ENCODE results near the gene ACOT11. TPM values are rescaled to one million over a fixed set of nuclear protein-coding genes. Genes with fewer than 3 reads are reported as not detected.
A peak's percentile ranks its signal among the peaks of the same experiment; 100 is the strongest.
"Not testable (repeated sequence)": the region's sequence is repeated elsewhere in the genome, so short reads cannot be mapped to it uniquely, and the experiment has no call there.

Gene ACOT11
- total RNA-seq, result 0.40 and 3.1 TPM in 2 replicates

GRCh38 chr1:54547601-54548388 is at the start of gene ACOT11:
TSS of gene ACOT11 (plus strand) at chr1:54548228. CDS start at chr1:54548310, 82 bp downstream.
- DNase-seq (ENCODE audit: low read depth in 2 of 2), result peak in 1 of 2 donors; percentile 38

GRCh38 chr1:54498383-54499096 is 49.5 kb upstream of the ACOT11 start:
- no peak for DNase-seq (ENCODE audit: low read depth in 2 of 2)

- DNase-seq (ENCODE audit: low read depth in 2 of 2), result no peak
Observed at GRCh38 chr1:54499097-54499359, 49.0 kb upstream of the ACOT11 start.

- DNase-seq (ENCODE audit: low read depth in 2 of 2), result peak; percentile 44 to 60
Observed at GRCh38 chr1:54499360-54500106, 48.5 kb upstream of the ACOT11 start.

GRCh38 chr1:54500107-54500431 is 48.0 kb upstream of the ACOT11 start:
- no peak for DNase-seq (ENCODE audit: low read depth in 2 of 2)

- no peak for DNase-seq (ENCODE audit: low read depth in 2 of 2)
Observed at GRCh38 chr1:54501849-54502248, 46.2 kb upstream of the ACOT11 start.

GRCh38 chr1:54502342-54502741 is 45.7 kb upstream of the ACOT11 start:
- DNase-seq (ENCODE audit: low read depth in 2 of 2), result no peak

- no peak for DNase-seq (ENCODE audit: low read depth in 2 of 2)
Observed at GRCh38 chr1:54506594-54506993, 41.4 kb upstream of the ACOT11 start.

- no peak for DNase-seq (ENCODE audit: low read depth in 2 of 2)
Observed at GRCh38 chr1:54507033-54507870, 40.8 kb upstream of the ACOT11 start.

GRCh38 chr1:54510715-54511270 is 37.2 kb upstream of the ACOT11 start:
- no peak for DNase-seq (ENCODE audit: low read depth in 2 of 2)

GRCh38 chr1:54513921-54514580 is 34.0 kb upstream of the ACOT11 start:
- not testable (repeated sequence) for DNase-seq (ENCODE audit: low read depth in 2 of 2)

- DNase-seq (ENCODE audit: low read depth in 2 of 2), result no peak
Observed at GRCh38 chr1:54516249-54516920, 31.6 kb upstream of the ACOT11 start.

GRCh38 chr1:54517496-54517895 is 30.5 kb upstream of the ACOT11 start:
- DNase-seq (ENCODE audit: low read depth in 2 of 2), result no peak

- DNase-seq (ENCODE audit: low read depth in 2 of 2), result no peak
Observed at GRCh38 chr1:54518489-54518888, 29.5 kb upstream of the ACOT11 start.

GRCh38 chr1:54519709-54520108 is 28.3 kb upstream of the ACOT11 start:
- DNase-seq (ENCODE audit: low read depth in 2 of 2), result no peak

GRCh38 chr1:54520631-54521321 is 27.3 kb upstream of the ACOT11 start:
- no peak for DNase-seq (ENCODE audit: low read depth in 2 of 2)

- DNase-seq (ENCODE audit: low read depth in 2 of 2), result not testable (repeated sequence)
Observed at GRCh38 chr1:54526565-54526964, 21.5 kb upstream of the ACOT11 start.

- no peak for DNase-seq (ENCODE audit: low read depth in 2 of 2)
Observed at GRCh38 chr1:54528613-54529012, 19.4 kb upstream of the ACOT11 start.

- DNase-seq (ENCODE audit: low read depth in 2 of 2), result no peak
Observed at GRCh38 chr1:54532033-54532432, 16.0 kb upstream of the ACOT11 start.

GRCh38 chr1:54536656-54537055 is 11.4 kb upstream of the ACOT11 start:
- DNase-seq (ENCODE audit: low read depth in 2 of 2), result not testable (repeated sequence)

Measured in lung microvascular endothelial cell (primary cell).